Vagina (tissue), 2 donors: ENCODE data around the gene FNDC3A.

ENCODE experiments used
- CTCF ChIP-seq, 3 experiments: fragments of 450-650 bp in 2 of 3; fragments of 200-600 bp in 1 of 3; sonication (generic) in 1 of 3; IDR thresholded peaks; one replicate each; pipeline ENCODE4 v1.5.1; 2017 to 2019; ENCODE audit warnings: antibody characterized with exemption in 3 of 3, mild to moderate bottlenecking in 2 of 3, moderate library complexity in 2 of 3
- POLR2A ChIP-seq, 2 donors: fragments of 450-650 bp; IDR thresholded peaks; one replicate each; pipeline ENCODE4 v1.6.1; 2017; ENCODE audit warnings: antibody characterized with exemption in 2 of 2, mild to moderate bottlenecking in 2 of 2, moderate library complexity in 2 of 2
- POLR2AphosphoS5 ChIP-seq, 2 donors: sonication (generic); formaldehyde crosslinking; IDR thresholded peaks; one replicate each; pipeline ENCODE4 v1.9.0; 2017; ENCODE audit warnings: antibody characterized with exemption in 2 of 2, mild to moderate bottlenecking in 2 of 2, low read depth in 1 of 2; ENCODE audit not compliant: insufficient read depth in 1 of 2

GRCh38 chr13:49220856-49221589 lies 245.3 kb downstream of the FNDC3A start:
- no peak for TF ChIP-seq POLR2A (IDR thresholded peaks at IDR 0.05)
- no peak for TF ChIP-seq CTCF (IDR thresholded peaks at IDR 0.05)
- no peak for TF ChIP-seq POLR2AphosphoS5 (IDR thresholded peaks at IDR 0.05; ENCODE audit: insufficient read depth in 1 of 2, low read depth in 1 of 2)
